H9 (cell line): Measurements from ENCODE around the gene ASTN1. TPM values are rescaled to one million over a fixed set of nuclear protein-coding genes. Genes with fewer than 3 reads are reported as not detected.
A peak's percentile ranks its signal among the peaks of the same experiment; 100 is the strongest.

Experiments
- DNase-seq: peaks from one replicate; pipeline ENCODE4 v3.0.0-alpha.2; 2017
- H2AFZ ChIP-seq: one replicate; pipeline ENCODE4 v1.6.1; 2013; ENCODE audit warnings: mild to moderate bottlenecking, low read length, control low read depth, moderate library complexity
- H2AK5ac ChIP-seq: 2 replicates; pipeline ENCODE4 v1.6.1; 2013; ENCODE audit warnings: low read length, control low read depth, mixed read lengths; ENCODE audit not compliant: insufficient read length
- H2BK120ac ChIP-seq: one replicate; pipeline ENCODE4 v1.6.1; 2013; ENCODE audit warnings: low read depth, mild to moderate bottlenecking, low read length, control low read depth, inconsistent platforms; ENCODE audit not compliant: poor library complexity, severe bottlenecking
- H2BK12ac ChIP-seq: 2 replicates; pipeline ENCODE4 v1.6.1; 2013; ENCODE audit warnings: low read length, control low read depth, mixed read lengths, low read depth; ENCODE audit not compliant: insufficient read length
- H2BK15ac ChIP-seq: 2 replicates; pipeline ENCODE4 v1.6.1; 2013; ENCODE audit warnings: low read depth, low read length, control low read depth
- H2BK20ac ChIP-seq: one replicate; pipeline ENCODE4 v1.6.1; 2013; ENCODE audit warnings: low read depth, mild to moderate bottlenecking, low read length, control low read depth, inconsistent platforms; ENCODE audit not compliant: poor library complexity, severe bottlenecking
- H2BK5ac ChIP-seq: 2 replicates; pipeline ENCODE4 v1.6.1; 2013; ENCODE audit warnings: low read length, control low read depth, mixed read lengths; ENCODE audit not compliant: insufficient read length
- H3K14ac ChIP-seq: 2 replicates; pipeline ENCODE4 v1.6.1; 2013; ENCODE audit warnings: low read length, control low read depth; ENCODE audit not compliant: insufficient read depth
- H3K18ac ChIP-seq: 2 replicates; pipeline ENCODE4 v1.6.1; 2013; ENCODE audit warnings: low read depth, mild to moderate bottlenecking, mixed read lengths, low read length, control low read depth; ENCODE audit not compliant: insufficient read length
- H3K23ac ChIP-seq: 2 replicates; pipeline ENCODE4 v1.6.1; 2013; ENCODE audit warnings: low read length, control low read depth, mixed read lengths, low read depth; ENCODE audit not compliant: insufficient read length
- H3K23me2 ChIP-seq: 2 replicates; pipeline ENCODE4 v1.6.1; 2013; ENCODE audit warnings: low read depth, mild to moderate bottlenecking, mixed read lengths, low read length, control low read depth; ENCODE audit not compliant: insufficient read length, poor library complexity, severe bottlenecking
- H3K27ac ChIP-seq: 2 replicates; pipeline ENCODE4 v1.5.1; 2013; ENCODE audit warnings: low read length, control low read depth, mixed read lengths, low read depth; ENCODE audit not compliant: insufficient read length
- H3K27me3 ChIP-seq: 2 replicates; pipeline ENCODE4 v1.6.1; 2013; ENCODE audit warnings: low read length, control low read depth, inconsistent platforms; ENCODE audit not compliant: insufficient read depth
- H3K4ac ChIP-seq: 2 replicates; pipeline ENCODE4 v1.6.1; 2013; ENCODE audit warnings: low read depth, mild to moderate bottlenecking, control low read depth, inconsistent platforms, low read length, moderate library complexity
- H3K4me1 ChIP-seq: 2 replicates; pipeline ENCODE4 v1.6.1; 2013; ENCODE audit warnings: low read length, control low read depth, inconsistent platforms; ENCODE audit not compliant: insufficient read depth
- H3K4me2 ChIP-seq: 2 replicates; pipeline ENCODE4 v1.6.1; 2013; ENCODE audit warnings: low read length, control low read depth, mixed read lengths; ENCODE audit not compliant: insufficient read length, insufficient read depth
- H3K56ac ChIP-seq: 2 replicates; pipeline ENCODE4 v1.6.1; 2013; ENCODE audit warnings: low read depth, mild to moderate bottlenecking, mixed read lengths, low read length, control low read depth; ENCODE audit not compliant: insufficient read length
- H3K79me1 ChIP-seq: 2 replicates; pipeline ENCODE4 v1.6.1; 2013; ENCODE audit warnings: low read depth, mild to moderate bottlenecking, moderate library complexity, low read length, control low read depth, inconsistent platforms; ENCODE audit not compliant: insufficient read depth, poor library complexity, severe bottlenecking
- H3K79me2 ChIP-seq: 2 replicates; pipeline ENCODE4 v1.6.1; 2013; ENCODE audit warnings: low read length, control low read depth, inconsistent platforms; ENCODE audit not compliant: insufficient read depth
- H3K9ac ChIP-seq: 2 replicates; pipeline ENCODE4 v1.6.1; 2013; ENCODE audit warnings: low read length, control low read depth, mixed read lengths; ENCODE audit not compliant: insufficient read length; ENCODE audit errors: extremely low read depth
- H3K9me3 ChIP-seq: one replicate; pipeline ENCODE4 v1.6.1; 2013; ENCODE audit warnings: low read depth, low read length, inconsistent platforms; ENCODE audit not compliant: control insufficient read depth
- H3T11ph ChIP-seq: one replicate; pipeline ENCODE4 v1.6.1; 2013; ENCODE audit warnings: mild to moderate bottlenecking, low read length, control low read depth, inconsistent platforms
- H4K20me1 ChIP-seq: one replicate; pipeline ENCODE4 v1.6.1; 2013; ENCODE audit not compliant: control insufficient read depth, insufficient read length, insufficient read depth
- H4K5ac ChIP-seq: 2 replicates; pipeline ENCODE4 v1.6.1; 2013; ENCODE audit warnings: low read depth, mild to moderate bottlenecking, mixed read lengths, low read length, control low read depth; ENCODE audit not compliant: insufficient read length
- H4K8ac ChIP-seq: replicated peaks from 2 replicates; pipeline ENCODE4 v1.6.1; 2013; ENCODE audit warnings: low read length, control low read depth, mixed read lengths, low read depth; ENCODE audit not compliant: insufficient read length
- H4K91ac ChIP-seq: 2 replicates; pipeline ENCODE4 v1.6.1; 2013; ENCODE audit warnings: low read depth, mild to moderate bottlenecking, moderate library complexity, mixed read lengths, low read length, control low read depth; ENCODE audit not compliant: insufficient read length
- H3K27ac Mint-ChIP-seq, 3 experiments: 2 replicates in 2 of 3; 3 replicates in 1 of 3; pipeline ENCODE4 v1.8.0; 2020 to 2021; ENCODE audit warnings: mixed read lengths in 3 of 3, mild to moderate bottlenecking in 1 of 3, moderate library complexity in 1 of 3
- H3K27me3 Mint-ChIP-seq: 2 replicates; pipeline ENCODE4 v1.8.0; 2021; ENCODE audit warnings: low read depth, mild to moderate bottlenecking, moderate library complexity, mixed read lengths
- H3K36me3 Mint-ChIP-seq, 3 experiments: 2 replicates in 2 of 3; 3 replicates in 1 of 3; pipeline ENCODE4 v1.8.0; 2020 to 2021; ENCODE audit warnings: low read depth in 3 of 3, mixed read lengths in 3 of 3; ENCODE audit not compliant: insufficient read depth in 1 of 3
- H3K4me1 Mint-ChIP-seq, 2 experiments: 2 replicates each; pipeline ENCODE4 v1.8.0; 2020; ENCODE audit warnings: mixed read lengths in 2 of 2
- H3K4me3 Mint-ChIP-seq, 2 experiments: 2 replicates in 1 of 2; 3 replicates in 1 of 2; pipeline ENCODE4 v1.8.0; 2020 to 2021; ENCODE audit warnings: mild to moderate bottlenecking in 2 of 2, mixed read lengths in 2 of 2, moderate library complexity in 1 of 2
- H3K9me3 Mint-ChIP-seq, 2 experiments: 2 replicates in 1 of 2; 3 replicates in 1 of 2; pipeline ENCODE4 v1.8.0; 2020; ENCODE audit warnings: mild to moderate bottlenecking in 2 of 2, mixed read lengths in 2 of 2, moderate library complexity in 1 of 2
- CTCF ChIP-seq: fragments of 200-600 bp; sonication (generic); conservative IDR thresholded peaks from 3 replicates; pipeline ENCODE4 v1.8.0; 2021; ENCODE audit warnings: antibody characterized with exemption, mild to moderate bottlenecking
- WGBS: extraction: QIAGEN DNeasy Blood & Tissue Kit; methylation state at CpG from one replicate; pipeline ENCODE4 v1.1.7; 2013; ENCODE audit warnings: missing lambda C conversion rate, low lambda C conversion rate, mixed read lengths; ENCODE audit not compliant: insufficient read length; ENCODE audit errors: extremely low coverage; 5-methylcytosine and 5-hydroxymethylcytosine counted together
- total RNA-seq: library from RNA; stranded (reverse); gene quantifications from 2 replicates; pipeline ENCODE4 v1.2.1, GENCODE V29; 2021

Gene ASTN1
- total RNA-seq, 1 experiment from 2014 or later, result 0.98 TPM

GRCh38 chr1:176815621-176816020 lies 348.9 kb downstream of the ASTN1 start:
- Histone ChIP-seq H3K27me3 (no peaks in the 10 kb centered on the region), H3K4me2 (no peak overlapping the region), H2BK12ac (no peak overlapping the region), H2AK5ac (no peak overlapping the region), H3K9ac (no peak overlapping the region), H3K9me3 (no peaks in the 10 kb centered on the region), H3K79me2 (no peaks in the 10 kb centered on the region), H4K5ac (no peak overlapping the region), H3K27ac (peak overlapping the region; percentile 69), H3K14ac (no peak overlapping the region), H3K56ac (no peak overlapping the region), H2BK120ac (no peak overlapping the region), H4K20me1 (no peaks in the 10 kb centered on the region), H3K23ac (no peak overlapping the region), H3K4ac (no peak overlapping the region), H2AFZ (no peak overlapping the region), H3T11ph (no peak overlapping the region), H3K18ac (peak overlapping the region; percentile 39), H3K23me2 (no peaks in the 10 kb centered on the region), H3K79me1 (no peaks in the 10 kb centered on the region), H4K91ac (no peak overlapping the region), H2BK20ac (no peak overlapping the region), H3K4me1 (peaks cover 5% of the 10 kb centered on the region), H4K8ac (no peak overlapping the region), H2BK15ac (no peak overlapping the region), H2BK5ac (no peak overlapping the region)
- no peak for DNase-seq
- no peak for TF ChIP-seq CTCF
- H3K9me3 Mint-ChIP-seq, result peaks cover 0 to 2% of the 10 kb centered on the region in 2 experiments; a peak in 2 of 5 replicates
- H3K36me3 Mint-ChIP-seq, result no peaks in the 10 kb centered on the region
- no CpG with 5 or more reads among the region's 6 CpGs for WGBS
- peak overlapping the region in 1 of 3 experiments; percentile 33; a peak in 1 of 7 replicates for H3K27ac Mint-ChIP-seq
- H3K27me3 Mint-ChIP-seq, result no peaks in the 10 kb centered on the region
- H3K4me1 Mint-ChIP-seq, result peaks cover 15 to 21% of the 10 kb centered on the region in 2 experiments
- no peak overlapping the region for H3K4me3 Mint-ChIP-seq
